ENCODE measurements around the gene GPX2.

Gene GPX2

DNA sequence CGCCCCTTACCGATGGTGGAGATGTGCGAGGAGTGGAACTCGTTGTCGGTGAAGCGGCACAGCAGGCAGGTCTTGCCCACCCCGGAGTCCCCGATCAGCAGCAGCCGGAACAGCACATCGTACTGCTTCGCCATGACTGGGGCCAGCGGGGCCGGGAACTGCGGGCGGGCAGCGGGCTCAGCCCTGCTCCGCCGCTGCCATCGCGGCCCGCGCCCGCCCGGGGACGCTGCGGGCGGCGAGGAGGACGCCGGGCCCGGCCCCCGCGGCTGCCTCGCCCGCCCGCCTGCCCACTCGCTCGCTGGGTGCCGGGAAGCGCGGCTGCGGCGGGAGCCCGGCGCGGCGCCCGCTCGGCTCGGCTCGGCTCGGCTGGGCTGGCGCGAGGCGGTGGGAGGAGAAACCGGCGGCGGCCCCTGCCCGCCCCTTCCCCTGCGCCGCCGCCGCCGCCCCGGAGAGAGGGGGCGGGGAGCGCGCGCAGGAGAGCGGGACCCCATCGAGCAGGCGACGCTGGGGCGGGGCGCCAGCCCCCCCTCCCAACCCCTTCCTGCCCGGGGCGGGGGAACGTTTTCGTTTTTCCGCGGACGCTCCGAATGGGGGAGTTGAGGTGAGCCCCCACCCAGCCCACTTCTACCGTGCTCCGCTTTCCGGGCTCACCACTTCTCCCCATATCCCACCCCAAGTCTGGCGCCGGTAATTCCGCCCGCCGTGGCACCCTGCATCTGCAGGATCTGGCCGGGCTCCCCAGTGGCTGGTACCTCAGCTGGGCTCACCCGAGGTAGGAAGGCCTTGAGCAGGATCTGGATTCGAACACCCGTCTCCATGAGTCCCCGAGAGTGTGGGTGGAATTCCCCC lies 29.6 kb upstream of the GPX2 start, which contains the start of gene RAB15:
TSS of gene RAB15 (minus strand) at position 394 of the 849 bp plus-strand sequence. CDS start at position 134, 260 bp downstream.
- peaks cover under 1% of the 10 kb centered on the region; the same call in 1 of the 2 replicates for H3K36me3 ChIP-seq (ENCODE audit: control insufficient read depth, insufficient read depth, low read length)
- no peak within 1 kb of the TSS for H3K27ac ChIP-seq (ENCODE audit: low read depth, low read length)
- H3K27me3 ChIP-seq (ENCODE audit: control insufficient read depth, insufficient read depth, low read length): peaks cover 12% of the 10 kb centered on the region; the same call in 1 of the 2 replicates
- no peaks in the 10 kb centered on the region for H3K9me3 ChIP-seq (ENCODE audit: control insufficient read depth, insufficient read depth, low read length)
- peaks cover 51% of the 10 kb centered on the region for H3K4me1 ChIP-seq (ENCODE audit: control insufficient read depth, insufficient read depth, low read length)
- no peak within 1 kb of the TSS; the same call in 1 of the 2 replicates for H3K9ac ChIP-seq (ENCODE audit: low read depth, low read length)
- H3K4me3 ChIP-seq (ENCODE audit: low read depth, low read length): peak within 1 kb of the TSS; percentile 81

DNA sequence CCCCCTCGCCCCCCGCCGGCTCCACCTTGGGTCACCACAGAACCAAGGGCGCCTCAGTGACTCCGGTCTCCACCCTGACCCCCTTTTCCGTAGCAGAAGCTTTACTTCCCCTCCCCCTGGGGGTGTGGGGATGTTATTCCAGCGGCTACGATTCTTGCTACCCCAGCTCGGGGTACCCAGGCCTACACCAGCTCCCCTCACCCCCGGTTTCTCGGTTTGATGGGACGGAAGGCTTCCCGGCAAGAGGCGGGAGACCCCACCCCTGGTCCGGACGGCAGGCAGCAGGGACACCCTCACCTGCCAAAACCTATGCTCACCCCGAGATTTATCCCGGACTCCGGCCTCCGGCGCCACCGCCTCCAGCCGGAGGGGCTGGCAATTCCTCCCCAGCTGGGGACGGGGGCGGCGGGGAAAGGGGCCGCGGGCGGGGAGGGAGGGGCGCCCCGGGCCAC lies 29.0 kb upstream of the GPX2 start:
- Histone ChIP-seq H3K27ac (ENCODE audit: low read depth, low read length) (no peak overlapping the region), H3K4me3 (ENCODE audit: low read depth, low read length) (peak overlapping the region; percentile 81), H3K9me3 (ENCODE audit: control insufficient read depth, insufficient read depth, low read length) (no peaks in the 10 kb centered on the region), H3K27me3 (ENCODE audit: control insufficient read depth, insufficient read depth, low read length) (peaks cover 12% of the 10 kb centered on the region; the same call in 1 of the 2 replicates), H3K4me1 (ENCODE audit: control insufficient read depth, insufficient read depth, low read length) (peaks cover 44% of the 10 kb centered on the region), H3K36me3 (ENCODE audit: control insufficient read depth, insufficient read depth, low read length) (peaks cover 4% of the 10 kb centered on the region; the same call in 1 of the 2 replicates), H3K9ac (ENCODE audit: low read depth, low read length) (no peak overlapping the region; the same call in 1 of the 2 replicates)

DNA sequence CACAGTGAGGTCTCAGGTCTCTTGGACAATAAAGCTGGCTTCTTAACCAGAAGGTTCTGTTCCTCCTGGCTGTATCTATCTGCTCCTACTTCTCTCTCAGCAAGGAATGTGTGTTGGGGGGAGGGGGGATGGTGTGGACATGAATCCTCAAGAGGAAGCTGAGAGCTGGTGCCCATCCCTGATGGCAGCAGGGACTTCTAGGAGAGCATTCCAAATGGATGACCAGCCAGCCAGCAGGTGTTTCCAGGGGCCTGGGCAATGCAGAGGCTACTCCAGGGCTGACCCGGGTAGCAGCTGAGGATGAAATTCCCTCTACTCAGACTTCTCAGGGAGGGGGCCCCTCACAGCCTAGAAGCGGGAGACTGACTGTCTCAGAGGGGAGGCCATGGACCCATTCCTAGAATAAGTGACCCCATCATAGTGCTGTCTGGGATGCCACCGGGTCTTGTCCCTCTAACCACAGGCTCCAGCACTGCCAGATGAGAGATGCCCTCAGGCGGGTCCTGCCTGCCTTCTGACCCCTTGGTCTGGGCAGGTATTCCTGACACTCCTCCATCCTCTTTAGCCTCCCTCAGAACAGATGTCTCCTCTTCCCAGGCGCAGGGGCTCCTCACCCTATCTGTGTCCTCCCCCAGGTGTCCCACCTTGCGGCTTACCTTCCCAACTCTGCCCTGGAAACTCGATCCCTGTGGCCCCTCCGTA lies 28.4 kb upstream of the GPX2 start:
- Histone ChIP-seq H3K4me3 (ENCODE audit: low read depth, low read length) (peak overlapping the region; percentile 81), H3K27me3 (ENCODE audit: control insufficient read depth, insufficient read depth, low read length) (peaks cover 12% of the 10 kb centered on the region; the same call in 1 of the 2 replicates), H3K27ac (ENCODE audit: low read depth, low read length) (no peak overlapping the region), H3K9ac (ENCODE audit: low read depth, low read length) (no peak overlapping the region), H3K36me3 (ENCODE audit: control insufficient read depth, insufficient read depth, low read length) (peaks cover 4% of the 10 kb centered on the region; the same call in 1 of the 2 replicates), H3K9me3 (ENCODE audit: control insufficient read depth, insufficient read depth, low read length) (no peaks in the 10 kb centered on the region), H3K4me1 (ENCODE audit: control insufficient read depth, insufficient read depth, low read length) (peaks cover 42% of the 10 kb centered on the region)

DNA sequence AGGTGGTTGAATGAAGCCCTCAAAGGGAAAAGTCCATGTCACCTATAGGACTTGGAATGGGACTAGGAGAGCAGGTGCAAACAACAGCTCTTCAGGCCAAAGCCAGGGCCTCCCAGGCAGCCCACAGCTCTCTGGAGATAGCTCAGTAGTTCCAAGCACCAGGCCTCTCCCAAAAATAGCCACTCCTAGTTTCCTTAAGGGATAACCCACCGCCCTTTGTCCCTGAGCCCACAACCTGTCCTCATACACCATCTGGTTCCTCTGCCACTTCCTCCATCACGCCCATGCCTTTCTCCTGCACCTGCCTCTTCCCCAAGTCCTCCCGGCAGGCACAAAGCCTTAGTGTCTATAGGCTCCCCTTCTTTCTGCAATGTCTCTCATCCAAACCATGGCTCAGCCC lies 27.5 kb upstream of the GPX2 start:
- Histone ChIP-seq H3K27me3 (ENCODE audit: control insufficient read depth, insufficient read depth, low read length) (peaks cover 12% of the 10 kb centered on the region; the same call in 1 of the 2 replicates), H3K27ac (ENCODE audit: low read depth, low read length) (no peak overlapping the region)

DNA sequence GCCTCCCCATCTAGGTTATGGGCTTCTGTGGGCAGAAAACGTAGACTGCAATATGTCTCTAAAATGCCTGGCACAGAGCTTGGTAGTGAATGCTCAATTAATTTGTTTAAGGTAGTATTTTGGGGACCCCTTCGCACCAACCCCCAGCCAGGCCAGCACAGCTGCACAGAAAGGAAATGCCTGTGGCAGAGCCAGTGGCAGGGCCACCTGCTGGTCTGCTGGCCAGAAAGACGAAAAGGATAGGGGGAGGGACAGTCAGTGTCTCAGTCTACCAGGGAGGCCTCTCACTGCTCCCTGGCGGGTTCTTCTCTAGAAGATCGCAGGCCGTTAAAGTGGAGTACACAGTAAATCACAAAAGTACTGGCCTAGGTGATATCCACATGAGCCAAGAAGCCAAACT lies 26.1 kb upstream of the GPX2 start:
- Histone ChIP-seq H3K9me3 (ENCODE audit: control insufficient read depth, insufficient read depth, low read length) (no peaks in the 10 kb centered on the region), H3K36me3 (ENCODE audit: control insufficient read depth, insufficient read depth, low read length) (peaks cover 4% of the 10 kb centered on the region; the same call in 1 of the 2 replicates), H3K4me1 (ENCODE audit: control insufficient read depth, insufficient read depth, low read length) (peaks cover 37% of the 10 kb centered on the region), H3K4me3 (ENCODE audit: low read depth, low read length) (no peak overlapping the region), H3K27me3 (ENCODE audit: control insufficient read depth, insufficient read depth, low read length) (peaks cover 12% of the 10 kb centered on the region; the same call in 1 of the 2 replicates), H3K27ac (ENCODE audit: low read depth, low read length) (peak overlapping the region; percentile 8), H3K9ac (ENCODE audit: low read depth, low read length) (no peak overlapping the region)

More for the DNA sequence above, 27.5 kb upstream of the GPX2 start:
- no peak overlapping the region for H3K4me3 ChIP-seq (ENCODE audit: low read depth, low read length)
- no peak overlapping the region for H3K9ac ChIP-seq (ENCODE audit: low read depth, low read length)
- H3K36me3 ChIP-seq (ENCODE audit: control insufficient read depth, insufficient read depth, low read length): peaks cover 4% of the 10 kb centered on the region; the same call in 1 of the 2 replicates
- H3K4me1 ChIP-seq (ENCODE audit: control insufficient read depth, insufficient read depth, low read length): peaks cover 42% of the 10 kb centered on the region
- no peaks in the 10 kb centered on the region for H3K9me3 ChIP-seq (ENCODE audit: control insufficient read depth, insufficient read depth, low read length)

DNA sequence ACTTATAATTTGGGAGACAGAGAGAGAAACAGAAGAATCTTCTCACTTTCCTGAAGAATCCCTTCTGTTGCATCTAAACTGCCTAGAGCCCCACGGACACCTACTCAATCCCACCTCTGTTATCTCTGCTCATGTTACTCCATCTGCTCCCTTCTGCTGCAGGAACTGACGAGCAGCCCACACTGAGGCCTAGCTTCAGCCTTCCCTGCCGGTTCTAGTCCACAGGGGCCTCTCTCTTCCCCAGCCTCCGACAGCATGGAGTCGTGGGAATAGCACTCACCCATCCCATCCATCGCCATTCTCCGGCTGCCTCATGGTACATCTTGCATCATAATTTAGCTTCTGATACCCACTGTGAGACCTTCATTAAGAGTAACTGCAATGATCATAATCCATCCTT lies 25.6 kb upstream of the GPX2 start:
- peaks cover 4% of the 10 kb centered on the region; the same call in 1 of the 2 replicates for H3K36me3 ChIP-seq (ENCODE audit: control insufficient read depth, insufficient read depth, low read length)
- no peak overlapping the region for H3K27ac ChIP-seq (ENCODE audit: low read depth, low read length)
- H3K4me1 ChIP-seq (ENCODE audit: control insufficient read depth, insufficient read depth, low read length): peaks cover 35% of the 10 kb centered on the region
- H3K9me3 ChIP-seq (ENCODE audit: control insufficient read depth, insufficient read depth, low read length): no peaks in the 10 kb centered on the region
- H3K27me3 ChIP-seq (ENCODE audit: control insufficient read depth, insufficient read depth, low read length): peaks cover 11% of the 10 kb centered on the region; the same call in 1 of the 2 replicates
- no peak overlapping the region for H3K4me3 ChIP-seq (ENCODE audit: low read depth, low read length)
- H3K9ac ChIP-seq (ENCODE audit: low read depth, low read length): no peak overlapping the region

DNA sequence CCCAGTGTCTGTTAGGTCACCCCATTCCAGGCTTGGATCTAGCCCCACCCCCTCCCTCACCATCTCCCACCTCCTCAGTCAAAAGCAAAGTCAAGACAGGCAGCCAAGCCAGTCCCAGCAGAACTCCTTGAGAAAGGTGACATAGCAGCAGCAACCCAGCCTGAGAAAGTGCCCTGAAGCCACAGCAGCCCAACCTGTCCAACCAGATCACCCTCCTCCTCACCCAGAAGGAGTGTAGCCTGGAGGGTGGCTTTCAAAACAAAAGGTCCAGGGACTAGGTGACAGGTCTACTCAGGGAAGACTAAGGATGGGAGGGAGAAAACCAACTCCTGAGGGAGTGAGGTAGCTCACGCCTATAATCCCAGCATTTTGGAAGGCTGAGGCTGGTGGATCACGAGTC lies 24.4 kb upstream of the GPX2 start:
- Histone ChIP-seq H3K27ac (ENCODE audit: low read depth, low read length) (no peak overlapping the region), H3K9ac (ENCODE audit: low read depth, low read length) (no peak overlapping the region), H3K4me1 (ENCODE audit: control insufficient read depth, insufficient read depth, low read length) (peaks cover 28% of the 10 kb centered on the region), H3K4me3 (ENCODE audit: low read depth, low read length) (no peak overlapping the region), H3K27me3 (ENCODE audit: control insufficient read depth, insufficient read depth, low read length) (peaks cover 3% of the 10 kb centered on the region; the same call in 1 of the 2 replicates), H3K36me3 (ENCODE audit: control insufficient read depth, insufficient read depth, low read length) (peaks cover 4% of the 10 kb centered on the region; the same call in 1 of the 2 replicates), H3K9me3 (ENCODE audit: control insufficient read depth, insufficient read depth, low read length) (no peaks in the 10 kb centered on the region)

DNA sequence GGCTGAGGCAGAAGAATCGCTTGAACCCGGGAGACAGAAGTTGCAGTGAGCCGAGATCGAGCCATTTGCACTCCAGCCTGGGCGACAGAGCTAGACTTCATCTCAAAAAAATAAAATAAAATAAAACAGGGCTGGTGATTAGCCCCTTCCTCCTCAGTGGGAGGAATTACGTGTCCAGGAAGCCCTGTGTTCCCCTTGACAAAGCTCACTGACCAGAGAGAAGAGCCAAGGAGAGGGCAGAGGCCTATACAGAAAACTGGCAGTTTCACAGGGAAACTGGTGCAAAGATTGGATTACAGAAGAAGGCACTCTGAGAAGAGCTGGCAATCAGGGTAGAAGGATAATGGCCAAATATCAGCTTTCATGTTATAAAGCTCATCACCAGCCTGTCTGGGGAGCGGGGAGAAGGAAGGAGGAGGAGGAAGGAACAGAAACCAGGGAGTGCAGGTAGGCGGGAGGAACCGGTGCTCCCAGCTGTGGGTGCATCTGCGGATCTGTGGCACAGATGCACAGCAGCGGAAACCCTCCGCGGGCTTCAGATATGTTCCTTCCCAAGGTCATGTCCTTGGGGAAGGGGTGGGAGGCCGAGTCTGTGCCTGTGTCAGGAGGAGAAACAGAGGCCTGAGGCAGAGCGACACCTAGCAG lies 22.9 kb upstream of the GPX2 start:
- H3K4me1 ChIP-seq (ENCODE audit: control insufficient read depth, insufficient read depth, low read length): peaks cover 29% of the 10 kb centered on the region
- H3K9me3 ChIP-seq (ENCODE audit: control insufficient read depth, insufficient read depth, low read length): no peaks in the 10 kb centered on the region
- H3K9ac ChIP-seq (ENCODE audit: low read depth, low read length): no peak overlapping the region
- H3K27me3 ChIP-seq (ENCODE audit: control insufficient read depth, insufficient read depth, low read length): no peaks in the 10 kb centered on the region
- peaks cover 4% of the 10 kb centered on the region; the same call in 1 of the 2 replicates for H3K36me3 ChIP-seq (ENCODE audit: control insufficient read depth, insufficient read depth, low read length)
- H3K27ac ChIP-seq (ENCODE audit: low read depth, low read length): no peak overlapping the region
- no peak overlapping the region for H3K4me3 ChIP-seq (ENCODE audit: low read depth, low read length)

DNA sequence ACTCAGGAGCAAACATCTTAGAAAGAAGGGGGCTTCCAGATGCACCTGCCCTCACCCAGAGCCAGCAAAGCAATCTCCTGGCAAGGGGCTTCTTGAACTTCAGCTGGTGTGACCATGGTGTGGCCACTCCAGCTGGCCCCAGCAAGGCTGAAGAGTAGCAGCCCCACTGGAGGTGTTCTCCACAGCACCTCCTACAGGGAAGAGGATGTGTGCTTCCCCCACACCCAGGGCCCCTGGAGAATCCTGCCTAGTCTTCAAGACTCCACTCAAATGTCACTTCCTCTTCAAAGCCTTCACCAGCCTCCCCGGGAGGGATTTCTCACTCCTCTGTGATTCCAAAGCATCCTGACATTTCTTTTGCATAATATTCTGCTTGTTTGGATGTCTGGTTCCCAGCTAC lies 21.1 kb upstream of the GPX2 start:
- Histone ChIP-seq H3K9me3 (ENCODE audit: control insufficient read depth, insufficient read depth, low read length) (no peaks in the 10 kb centered on the region), H3K27me3 (ENCODE audit: control insufficient read depth, insufficient read depth, low read length) (no peaks in the 10 kb centered on the region), H3K9ac (ENCODE audit: low read depth, low read length) (no peak overlapping the region), H3K4me1 (ENCODE audit: control insufficient read depth, insufficient read depth, low read length) (peaks cover 23% of the 10 kb centered on the region), H3K27ac (ENCODE audit: low read depth, low read length) (no peak overlapping the region), H3K36me3 (ENCODE audit: control insufficient read depth, insufficient read depth, low read length) (peaks cover 4% of the 10 kb centered on the region; the same call in 1 of the 2 replicates), H3K4me3 (ENCODE audit: low read depth, low read length) (no peak overlapping the region)

DNA sequence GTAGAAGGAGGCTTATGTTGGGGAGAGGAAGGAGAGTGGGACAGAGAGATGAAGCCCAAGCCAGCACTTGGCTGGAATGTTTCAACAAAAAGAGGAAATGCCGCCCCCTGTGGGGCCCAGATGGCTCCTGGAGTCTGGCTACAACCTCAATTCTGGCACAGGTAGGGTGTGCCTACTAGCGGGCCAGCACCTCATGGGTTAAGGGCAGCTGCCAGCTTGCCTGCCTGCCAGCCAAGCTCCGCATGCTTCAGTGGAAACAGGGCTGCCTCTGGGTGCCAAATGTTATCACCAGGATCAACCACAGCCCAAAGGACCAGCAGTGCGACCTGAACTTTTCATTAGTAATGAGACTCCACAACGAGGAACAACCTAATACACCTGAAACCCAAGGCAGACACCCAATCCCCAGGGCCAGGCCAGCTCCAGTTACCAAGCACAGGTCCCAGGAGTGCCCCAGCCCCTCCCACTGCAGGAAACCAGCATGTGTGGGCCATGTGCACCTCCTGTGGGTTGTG lies 18.3 kb upstream of the GPX2 start:
- Histone ChIP-seq H3K27me3 (ENCODE audit: control insufficient read depth, insufficient read depth, low read length) (no peaks in the 10 kb centered on the region), H3K9ac (ENCODE audit: low read depth, low read length) (no peak overlapping the region), H3K4me1 (ENCODE audit: control insufficient read depth, insufficient read depth, low read length) (peaks cover 36% of the 10 kb centered on the region), H3K36me3 (ENCODE audit: control insufficient read depth, insufficient read depth, low read length) (no peaks in the 10 kb centered on the region), H3K27ac (ENCODE audit: low read depth, low read length) (peak overlapping the region; percentile 22), H3K4me3 (ENCODE audit: low read depth, low read length) (no peak overlapping the region), H3K9me3 (ENCODE audit: control insufficient read depth, insufficient read depth, low read length) (no peaks in the 10 kb centered on the region)
